ENCODE measurements around the gene TYW3. TPM values are rescaled to one million over a fixed set of nuclear protein-coding genes. Genes with fewer than 3 reads are reported as not detected.

The TYW3 gene
- total and polyA plus RNA-seq, 12 donors: 9.7 to 50.2 (median 22.4) TPM

DNA sequence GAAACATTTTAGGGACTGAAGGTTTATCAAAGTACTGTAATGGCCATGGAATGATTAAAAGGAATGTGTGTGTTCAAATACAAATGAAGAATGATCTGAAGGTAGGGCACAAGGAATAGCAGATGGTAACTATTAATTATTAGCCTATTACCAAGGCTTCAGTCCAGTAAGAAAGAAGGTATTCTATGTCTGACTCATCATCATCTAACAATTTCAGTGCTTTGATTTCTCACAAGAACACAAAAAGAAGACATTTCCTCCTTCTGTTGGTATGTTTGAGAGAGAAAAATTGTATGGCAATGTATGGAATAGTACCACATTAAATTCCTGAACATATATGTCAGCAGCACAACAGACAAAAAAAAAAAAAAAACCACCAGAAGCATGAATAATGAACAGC is 57.5 kb downstream of the TYW3 start:
- Histone ChIP-seq H3K4me1 (replicated peaks in 1 of 2) (no peaks in the 10 kb centered on the region), H3K36me3 (replicated peaks in 1 of 2) (no peaks in the 10 kb centered on the region), H3K27me3 (no peaks in the 10 kb centered on the region), H3K4me3 (no peak overlapping the region), H3K27ac (no peak overlapping the region), H3K9me3 (replicated peaks in 1 of 3) (no peaks in the 10 kb centered on the region)
- no peak for TF ChIP-seq CTCF (IDR thresholded peaks at IDR 0.05)
- intact Hi-C loops (cut with DNase I): no loop called here
- no peak for DNase-seq

- Histone ChIP-seq H3K9me3 (replicated peaks in 1 of 3) (no peaks in the 10 kb centered on the region), H3K27me3 (no peaks in the 10 kb centered on the region), H3K4me3 (no peak overlapping the region), H3K27ac (no peak overlapping the region), H3K4me1 (replicated peaks in 1 of 2) (no peaks in the 10 kb centered on the region), H3K36me3 (replicated peaks in 1 of 2) (no peaks in the 10 kb centered on the region)
- no peak for TF ChIP-seq CTCF (IDR thresholded peaks at IDR 0.05)
- TF ChIP-seq POLR2A (IDR thresholded peaks at IDR 0.05): no peak
- 38 to 53% (median 45%) methylated on average over 2 of the region's 2 CpGs for WGBS, 4 donors
- intact Hi-C loops (cut with DNase I): no loop called here
- no peak for DNase-seq
These were observed 58.5 kb downstream of the TYW3 start for GRCh38 chr1:74791491-74791890.

GRCh38 chr1:74799119-74799657 is 66.2 kb downstream of the TYW3 start:
- TF ChIP-seq CTCF (IDR thresholded peaks at IDR 0.05) (no peak), POLR2A (IDR thresholded peaks at IDR 0.05) (no peak)
- DNase-seq: no peak
- intact Hi-C loops (cut with DNase I): no loop called here

DNA sequence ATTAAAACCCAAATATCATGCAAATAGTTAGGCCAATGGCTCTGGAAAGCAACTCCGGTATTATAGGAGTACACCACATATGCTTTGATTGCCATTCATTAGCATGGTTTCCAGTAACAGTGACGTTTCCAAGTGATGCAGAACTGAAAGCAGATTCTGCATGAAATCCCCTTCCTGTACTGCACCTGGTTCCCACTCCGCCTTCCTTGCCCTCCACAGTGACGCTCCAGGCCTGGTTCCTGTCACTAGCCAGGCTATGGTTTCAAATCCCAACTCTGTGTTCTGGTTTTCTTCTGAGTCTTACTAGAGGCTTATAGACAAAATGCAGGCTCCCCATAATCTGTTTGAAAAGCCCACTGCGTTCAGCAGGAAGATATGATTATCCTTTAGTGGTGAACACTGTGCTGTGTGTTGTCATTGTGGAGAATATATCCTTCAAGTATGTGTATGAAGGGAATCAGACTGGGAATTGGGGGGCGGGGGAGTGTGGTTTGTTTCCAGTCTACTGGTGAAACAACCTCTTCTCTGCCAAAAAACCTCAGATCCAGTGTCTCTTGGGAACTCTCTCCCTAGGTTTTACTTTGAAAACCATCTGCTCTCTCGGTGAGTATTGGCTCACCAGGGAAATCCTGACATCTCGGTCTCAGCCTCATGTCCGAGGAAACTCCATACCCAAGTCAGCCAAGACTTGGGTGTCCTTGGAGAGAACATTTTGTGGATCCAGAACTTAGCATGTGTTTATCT is 78.7 kb downstream of the TYW3 start:
- Histone ChIP-seq H3K36me3 (replicated peaks in 1 of 2) (no peaks in the 10 kb centered on the region), H3K4me3 (no peak overlapping the region), H3K27ac (no peak overlapping the region), H3K4me1 (replicated peaks in 1 of 2) (no peaks in the 10 kb centered on the region), H3K27me3 (no peaks in the 10 kb centered on the region), H3K9me3 (replicated peaks in 1 of 3) (no peaks in the 10 kb centered on the region)
- DNase-seq: no peak
- no peak for TF ChIP-seq CTCF (IDR thresholded peaks at IDR 0.05)
- TF ChIP-seq POLR2A (IDR thresholded peaks at IDR 0.05): no peak
- 69 to 81% (median 77%) methylated on average over 7 to 9 of the region's 9 CpGs for WGBS, 4 donors
- intact Hi-C loops (cut with DNase I): no loop called here

More at GRCh38 chr1:74799119-74799657, 66.2 kb downstream of the TYW3 start:
- H3K27ac ChIP-seq: no peak overlapping the region
- no peaks in the 10 kb centered on the region for H3K27me3 ChIP-seq
- H3K4me3 ChIP-seq: no peak overlapping the region
- no peaks in the 10 kb centered on the region for H3K36me3 ChIP-seq (replicated peaks in 1 of 2)
- H3K9me3 ChIP-seq (replicated peaks in 1 of 3): no peaks in the 10 kb centered on the region
- H3K4me1 ChIP-seq (replicated peaks in 1 of 2): no peaks in the 10 kb centered on the region
